Stimulated activated CD8-positive, alpha-beta memory T cell treated with anti-CD3 and anti-CD28 coated beads, Interleukin-2, amount 100 ng/mL, for 48 hours (primary cell): Measurements from ENCODE around the gene SDR42E1.
"Not testable (repeated sequence)": the region's sequence is repeated elsewhere in the genome, so short reads cannot be mapped to it uniquely, and the experiment has no call there.

Experiments
- DNase-seq, 2 donors: peaks; one replicate each; pipeline ENCODE4 v3.0.0-alpha.2; 2020; ENCODE audit warnings: low read depth in 2 of 2

Gene SDR42E1

GRCh38 chr16:82005027-82005830, 6.0 kb downstream of the SDR42E1 start:
- no peak for DNase-seq

- no peak for DNase-seq
Measured at GRCh38 chr16:82004601-82005000, 6.7 kb downstream of the SDR42E1 start.

- no peak for DNase-seq
Measured at GRCh38 chr16:82002831-82003230, 8.4 kb downstream of the SDR42E1 start.

- DNase-seq, result no peak
Measured at GRCh38 chr16:81997738-81998137, 13.5 kb downstream of the SDR42E1 start.

GRCh38 chr16:81996664-81997509, 14.4 kb downstream of the SDR42E1 start:
- DNase-seq, result no peak

- DNase-seq, result no peak
Measured at GRCh38 chr16:81995651-81996050, 15.6 kb downstream of the SDR42E1 start.

- no peak for DNase-seq
Measured at GRCh38 chr16:81994485-81994884, 16.8 kb downstream of the SDR42E1 start.

GRCh38 chr16:81992859-81993258, 18.4 kb downstream of the SDR42E1 start:
- DNase-seq, result no peak

GRCh38 chr16:81987706-81988105, 23.6 kb downstream of the SDR42E1 start:
- DNase-seq, result no peak

- no peak for DNase-seq
Measured at GRCh38 chr16:81987121-81987520, 24.1 kb downstream of the SDR42E1 start.

GRCh38 chr16:81977335-81977942, 33.8 kb downstream of the SDR42E1 start:
- not testable (repeated sequence) for DNase-seq

- no peak for DNase-seq
Measured at GRCh38 chr16:81975637-81976036, 35.6 kb downstream of the SDR42E1 start.

GRCh38 chr16:81973737-81974136, 37.5 kb downstream of the SDR42E1 start:
- no peak for DNase-seq

GRCh38 chr16:81971853-81972252, 39.4 kb downstream of the SDR42E1 start:
- DNase-seq, result no peak

- no peak for DNase-seq
Measured at GRCh38 chr16:81967358-81967757, 43.9 kb downstream of the SDR42E1 start.

- no peak for DNase-seq
Measured at GRCh38 chr16:81964808-81965207, 46.5 kb downstream of the SDR42E1 start.

- no peak for DNase-seq
Measured at GRCh38 chr16:81956213-81956948, 54.9 kb downstream of the SDR42E1 start.

GRCh38 chr16:81951564-81951963, 59.7 kb downstream of the SDR42E1 start:
- DNase-seq, result no peak

GRCh38 chr16:81946206-81946605, 65.1 kb downstream of the SDR42E1 start:
- DNase-seq, result no peak

GRCh38 chr16:81945665-81946064, 65.6 kb downstream of the SDR42E1 start:
- no peak for DNase-seq

- no peak for DNase-seq
Measured at GRCh38 chr16:81942007-81942601, 69.2 kb downstream of the SDR42E1 start.
